K562 (cell line): Measurements from ENCODE around the gene RCSD1. TPM values are rescaled to one million over a fixed set of nuclear protein-coding genes. Genes with fewer than 3 reads are reported as not detected.

Experiments
- BCLAF1 ChIP-seq, 2 experiments: fragments of 450-650 bp in 1 of 2; IDR thresholded peaks; 2 replicates each; pipeline ENCODE4 v1.6.1; 2011 to 2017; ENCODE audit warnings: low read depth in 2 of 2, antibody characterized with exemption in 1 of 2, borderline replicate concordance in 1 of 2, low read length in 1 of 2, mild to moderate bottlenecking in 1 of 2, mixed read lengths in 1 of 2; ENCODE audit not compliant: control insufficient read depth in 1 of 2
- CEBPZ ChIP-seq: fragments of 150-350 bp; IDR thresholded peaks from 2 replicates; pipeline ENCODE4 v1.6.1; 2014; ENCODE audit warnings: low read depth, mild to moderate bottlenecking, low read length, borderline replicate concordance
- E2F5 ChIP-seq: sonication (generic); formaldehyde crosslinking; IDR thresholded peaks from 2 replicates; pipeline ENCODE4 v1.8.0; 2022; ENCODE audit warnings: mild to moderate bottlenecking, missing genetic modification reagents
- FOXJ2 ChIP-seq: fragments of 200-800 bp; sonication (Bioruptor generic); IDR thresholded peaks from 2 replicates; pipeline ENCODE4 v1.6.1; 2016; ENCODE audit warnings: missing genetic modification characterization, missing compliant biosample characterization
- HDAC3 ChIP-seq: fragments of 450-650 bp; IDR thresholded peaks from 2 replicates; pipeline ENCODE4 v1.6.1; 2018; ENCODE audit warnings: borderline replicate concordance, mild to moderate bottlenecking, moderate library complexity; ENCODE audit not compliant: partially characterized antibody
- KAT8 ChIP-seq: fragments of 450-650 bp; IDR thresholded peaks from 2 replicates; pipeline ENCODE4 v1.6.1; 2016; ENCODE audit warnings: low read depth, mild to moderate bottlenecking
- NCOA6 ChIP-seq: fragments of 450-650 bp; IDR thresholded peaks from 2 replicates; pipeline ENCODE4 v1.6.1; 2017; ENCODE audit warnings: mild to moderate bottlenecking
- NEUROD1 ChIP-seq: fragments of 150-350 bp; IDR thresholded peaks from 2 replicates; pipeline ENCODE4 v1.6.1; 2014; ENCODE audit warnings: borderline replicate concordance, low read length, low read depth; ENCODE audit not compliant: partially characterized antibody
- NFIC ChIP-seq: fragments of 450-650 bp; IDR thresholded peaks from 2 replicates; pipeline ENCODE4 v1.6.1; 2017; ENCODE audit warnings: mild to moderate bottlenecking, inconsistent platforms
- PPARD ChIP-seq: fragments of 250-450 bp; sonication (Bioruptor Pico); IDR thresholded peaks from 2 replicates; pipeline ENCODE4 v1.8.0; 2022; ENCODE audit warnings: inconsistent platforms, mild to moderate bottlenecking, moderate library complexity
- SMARCC2 ChIP-seq: fragments of 450-650 bp; IDR thresholded peaks from 2 replicates; pipeline ENCODE4 v1.6.1; 2017; ENCODE audit warnings: antibody characterized with exemption, moderate library complexity, mild to moderate bottlenecking, low read depth
- SNAPC5 ChIP-seq: fragments of 250-450 bp; sonication (Bioruptor Pico); IDR thresholded peaks from 2 replicates; pipeline ENCODE4 v1.8.0; 2021; ENCODE audit warnings: moderate library complexity, mild to moderate bottlenecking, inconsistent platforms
- TCFL5 ChIP-seq: fragments of 250-450 bp; sonication (Bioruptor Pico); conservative IDR thresholded peaks from 2 replicates; pipeline ENCODE4 v1.6.1; 2021; ENCODE audit warnings: mild to moderate bottlenecking, moderate library complexity, matching md5 sums
- ZNF263 ChIP-seq: sonication (generic); formaldehyde crosslinking; IDR thresholded peaks from 2 replicates; pipeline ENCODE4 v1.8.0; 2022; ENCODE audit warnings: mild to moderate bottlenecking, missing genetic modification reagents, borderline replicate concordance
- ZNF445 ChIP-seq: fragments of 250-450 bp; sonication (Bioruptor Pico); IDR thresholded peaks from 2 replicates; pipeline ENCODE4 v1.4.0; 2020; ENCODE audit warnings: low read depth, mild to moderate bottlenecking, moderate library complexity
- ZNF561 ChIP-seq: fragments of 450-650 bp; formaldehyde crosslinking; conservative IDR thresholded peaks from 2 replicates; pipeline ENCODE4 v1.4.0; 2020; ENCODE audit warnings: mild to moderate bottlenecking, moderate library complexity
- polyA plus RNA-seq, 8 experiments: library from polyadenylated mRNA; depleted of rRNA in 4 of 8; stranded (reverse) in 5 of 8; unstranded in 3 of 8; fragments of >200 nt; fragmentation: Nextera tagmentation in 2 of 8; fragmentation: Illumina TruSeq in 1 of 8; extraction: Ambion mirVana in 2 of 8; extraction: Trizol in 1 of 8; gene quantifications; 2 replicates each; pipeline versions ENCODE4 v1.2.1 to v1.2.3, GENCODE V29; 2011 to 2014; ENCODE audit warnings: inconsistent platforms in 1 of 8, missing spikeins in 1 of 8
- total RNA-seq, 7 experiments: library from RNA; depleted of rRNA in 6 of 7; stranded (reverse); fragments of >200 nt in 6 of 7; fragmentation: Illumina TruSeq in 2 of 7; extraction: Trizol in 2 of 7; gene quantifications; 2 replicates each; pipeline versions ENCODE4 v1.2.1 to v1.2.3, GENCODE V29; 2011 to 2021; ENCODE audit warnings: low replicate concordance in 1 of 7

The RCSD1 gene
- total and polyA plus RNA-seq, 9 of the 15 experiments (the other 6 are each of a cell fraction or from before 2014, with no cell fraction given): 7.8 to 69.8 (median 45.3) TPM

GRCh38 chr1:167714439-167715156 is 84.6 kb downstream of the RCSD1 start (continued):
- peak; percentile 86 for TF ChIP-seq NFIC
- TF ChIP-seq ZNF263 (CRISPR knock-in tag): peak; percentile 37; the same call in 1 of the 2 replicates
- TF ChIP-seq E2F5 (CRISPR knock-in tag): peak; percentile 94
- no peak for TF ChIP-seq CEBPZ
- TF ChIP-seq FOXJ2 (tag): peak; percentile 83; the same call in 1 of the 2 replicates
- no peak for TF ChIP-seq PPARD
- peak; percentile 83 for TF ChIP-seq ZNF561
- TF ChIP-seq NCOA6: no peak
- no peak for TF ChIP-seq ZNF445 (CRISPR knock-in tag)
- TF ChIP-seq NEUROD1: no peak
- no peak for TF ChIP-seq TCFL5 (CRISPR knock-in tag)
- no peak for TF ChIP-seq HDAC3
- TF ChIP-seq KAT8: no peak
- no peak for TF ChIP-seq SNAPC5 (CRISPR knock-in tag)
- no peak for TF ChIP-seq SMARCC2
- peak in 1 of 2 experiments; percentile 38; a peak in 1 of 4 replicates for TF ChIP-seq BCLAF1 (IDR thresholded peaks at IDR 0.05; ENCODE audit: borderline replicate concordance in 1 of 2, control insufficient read depth in 1 of 2, low read depth in 2 of 2, low read length in 1 of 2)
